Urinary bladder (tissue), 4 donors: ENCODE results near the gene RTN4R. TPM values are rescaled to one million over a fixed set of nuclear protein-coding genes. Genes with fewer than 3 reads are reported as not detected.
"Not testable (repeated sequence)": the region's sequence is repeated elsewhere in the genome, so short reads cannot be mapped to it uniquely, and the experiment has no call there.

Source experiments
- DNase-seq: peaks from one replicate; pipeline ENCODE4 v3.0.0-alpha.2; 2015; ENCODE audit errors: extremely low spot score
- H3K27ac ChIP-seq: one replicate; pipeline ENCODE4 v1.5.1; 2013; ENCODE audit warnings: low read depth, mild to moderate bottlenecking, moderate library complexity
- H3K36me3 ChIP-seq: one replicate; pipeline ENCODE4 v1.6.1; 2013; ENCODE audit warnings: mild to moderate bottlenecking, moderate library complexity; ENCODE audit not compliant: insufficient read depth
- H3K4me1 ChIP-seq: one replicate; pipeline ENCODE4 v1.6.1; 2013; ENCODE audit warnings: mild to moderate bottlenecking, moderate library complexity; ENCODE audit not compliant: insufficient read depth
- H3K4me3 ChIP-seq: one replicate; pipeline ENCODE4 v1.5.1; 2013; ENCODE audit warnings: low read depth, low read length
- WGBS: extraction: QIAGEN DNeasy Blood & Tissue Kit; methylation state at CpG from one replicate; pipeline ENCODE4 v1.1.7; 2013; 5-methylcytosine and 5-hydroxymethylcytosine counted together
- polyA plus RNA-seq: library from polyadenylated mRNA; stranded (reverse); fragments of 200-250 nt; gene quantifications from one replicate; pipeline ENCODE4 v1.2.3, GENCODE V29; 2013
- total RNA-seq: library from RNA; depleted of rRNA; stranded (reverse); fragments of >200 nt; gene quantifications from one replicate; pipeline ENCODE4 v1.2.3, GENCODE V29; 2014
- donor health status: healthy with polysubstance abuse.
- donor health status: healthy.

Gene RTN4R
- total and polyA plus RNA-seq, 2 donors, result 1.1 to 3.1 TPM

DNA sequence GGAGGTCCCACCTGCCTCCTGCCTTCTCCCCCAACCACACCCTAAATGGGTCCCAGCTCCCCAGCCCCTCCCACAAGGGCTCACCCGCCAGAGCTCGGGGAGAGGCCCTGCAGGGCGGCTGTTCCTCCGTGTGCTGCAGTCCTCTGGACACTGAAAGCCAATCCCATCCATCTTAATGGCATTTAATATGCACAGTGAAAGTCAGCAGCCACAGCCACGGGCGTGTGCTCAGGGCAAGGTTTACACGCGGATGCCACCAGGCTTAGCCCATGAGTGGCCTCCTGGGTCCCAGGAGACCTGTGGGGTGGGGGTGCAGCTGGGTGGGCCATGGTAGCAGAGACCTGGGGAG lies 18.2 kb upstream of the RTN4R start:
- H3K27ac ChIP-seq, DNase-seq, H3K4me3 ChIP-seq, H3K36me3 ChIP-seq, H3K4me1 ChIP-seq: not testable (repeated sequence)
- 22% methylated on average over 8 of the region's 8 CpGs for WGBS

DNA sequence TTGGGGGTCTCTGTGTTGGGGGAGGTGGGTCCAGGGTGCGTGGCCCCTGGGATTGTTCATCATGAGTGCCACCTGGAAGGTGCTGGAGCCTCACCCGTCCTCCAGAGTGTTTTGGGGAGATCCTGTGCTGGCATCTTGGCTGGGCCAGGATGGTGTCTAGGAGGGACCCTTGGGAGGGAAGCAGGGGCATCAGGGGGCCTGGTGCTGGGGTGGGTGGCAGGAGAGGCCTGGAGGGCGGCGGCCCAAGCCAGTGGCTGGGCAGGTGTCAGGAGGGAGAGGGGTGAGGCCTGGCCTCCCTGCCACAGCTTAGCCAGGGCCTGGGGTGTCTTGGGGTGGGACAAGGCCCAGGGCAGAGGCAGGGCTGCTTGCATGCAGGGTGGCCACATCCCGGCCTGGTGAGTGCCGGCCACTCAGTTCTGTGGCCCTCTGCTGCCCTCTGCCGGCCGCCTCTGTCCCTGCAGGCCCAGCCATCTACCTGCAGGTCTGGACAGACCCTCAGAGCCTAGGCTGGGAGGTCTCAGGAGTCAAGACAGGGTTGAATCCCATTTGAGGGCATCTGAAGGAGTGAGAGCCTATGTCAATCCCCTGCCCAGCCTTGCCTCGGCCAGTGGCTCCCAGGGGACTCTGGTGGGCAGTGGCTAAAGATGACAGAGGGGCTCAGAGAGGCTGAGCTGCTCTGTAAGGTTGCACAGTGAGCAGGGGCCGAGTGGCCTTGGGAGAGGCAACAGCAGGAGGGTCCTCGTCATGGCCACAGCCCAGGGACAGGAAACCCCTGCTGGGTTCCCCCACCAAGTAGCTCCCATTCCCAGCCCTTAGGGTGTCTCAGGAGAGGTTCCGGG lies 17.6 kb upstream of the RTN4R start:
- H3K36me3 ChIP-seq, H3K27ac ChIP-seq, DNase-seq, H3K4me1 ChIP-seq, H3K4me3 ChIP-seq: not testable (repeated sequence)
- 15% methylated on average over 9 of the region's 12 CpGs for WGBS

DNA sequence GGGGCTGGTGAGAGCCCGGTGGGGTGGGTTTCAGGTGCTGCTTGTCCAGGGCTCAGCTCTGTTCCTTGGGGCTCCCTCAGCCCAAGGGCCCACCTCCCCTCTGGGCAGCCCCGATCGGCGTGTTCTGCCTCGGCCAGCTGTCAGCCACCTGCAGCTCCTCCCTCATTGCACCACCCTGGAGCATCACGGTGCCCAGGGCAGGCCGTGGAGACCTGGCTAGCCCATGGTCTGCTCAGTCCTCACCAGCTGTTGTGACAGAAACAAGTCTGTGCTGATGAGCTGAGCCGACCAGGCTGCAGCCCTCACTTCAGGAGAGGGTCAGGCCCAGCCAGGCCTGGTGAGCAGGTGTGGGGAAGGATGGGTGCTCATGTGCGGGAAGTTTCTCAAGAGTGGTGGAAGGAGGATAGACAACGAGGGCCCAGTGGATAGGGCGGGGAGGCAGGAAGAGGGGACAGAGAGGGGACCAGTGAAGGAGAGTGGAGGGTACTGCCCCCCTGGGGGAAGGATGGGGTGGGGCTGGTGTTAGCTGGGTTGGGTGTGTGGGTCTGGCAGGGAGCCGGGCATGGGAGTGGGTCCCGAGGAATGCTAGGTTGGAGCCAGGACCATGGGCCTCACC lies 16.5 kb upstream of the RTN4R start:
- no peak overlapping the region for H3K4me3 ChIP-seq
- H3K4me1 ChIP-seq, result no peaks in the 10 kb centered on the region
- H3K36me3 ChIP-seq, result no peaks in the 10 kb centered on the region
- H3K27ac ChIP-seq, result no peak overlapping the region
- 89% methylated on average over 13 of the region's 13 CpGs for WGBS
- no peak for DNase-seq

DNA sequence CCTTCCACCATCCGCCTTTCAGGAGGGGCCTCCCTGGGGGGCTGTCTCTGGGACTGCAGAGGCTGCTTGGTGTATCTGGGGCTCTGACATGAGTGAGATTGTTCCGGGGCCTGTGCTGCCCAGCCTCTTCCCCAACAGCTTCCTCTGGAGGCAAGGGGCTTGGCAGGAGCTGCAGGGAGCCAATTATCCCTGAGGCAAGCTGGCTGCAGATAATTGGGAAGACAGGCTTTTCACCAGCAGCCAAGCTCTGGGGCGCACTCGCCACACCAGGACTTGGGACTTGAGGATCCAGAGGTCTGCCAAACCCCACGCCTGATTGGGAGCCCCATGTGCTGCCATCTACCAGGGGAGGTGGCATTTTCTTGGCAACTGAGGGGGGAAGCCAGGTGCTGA lies 15.6 kb upstream of the RTN4R start:
- H3K4me3 ChIP-seq, result no peak overlapping the region
- no peak for DNase-seq
- WGBS, result 65% methylated on average over 5 of the region's 5 CpGs

DNA sequence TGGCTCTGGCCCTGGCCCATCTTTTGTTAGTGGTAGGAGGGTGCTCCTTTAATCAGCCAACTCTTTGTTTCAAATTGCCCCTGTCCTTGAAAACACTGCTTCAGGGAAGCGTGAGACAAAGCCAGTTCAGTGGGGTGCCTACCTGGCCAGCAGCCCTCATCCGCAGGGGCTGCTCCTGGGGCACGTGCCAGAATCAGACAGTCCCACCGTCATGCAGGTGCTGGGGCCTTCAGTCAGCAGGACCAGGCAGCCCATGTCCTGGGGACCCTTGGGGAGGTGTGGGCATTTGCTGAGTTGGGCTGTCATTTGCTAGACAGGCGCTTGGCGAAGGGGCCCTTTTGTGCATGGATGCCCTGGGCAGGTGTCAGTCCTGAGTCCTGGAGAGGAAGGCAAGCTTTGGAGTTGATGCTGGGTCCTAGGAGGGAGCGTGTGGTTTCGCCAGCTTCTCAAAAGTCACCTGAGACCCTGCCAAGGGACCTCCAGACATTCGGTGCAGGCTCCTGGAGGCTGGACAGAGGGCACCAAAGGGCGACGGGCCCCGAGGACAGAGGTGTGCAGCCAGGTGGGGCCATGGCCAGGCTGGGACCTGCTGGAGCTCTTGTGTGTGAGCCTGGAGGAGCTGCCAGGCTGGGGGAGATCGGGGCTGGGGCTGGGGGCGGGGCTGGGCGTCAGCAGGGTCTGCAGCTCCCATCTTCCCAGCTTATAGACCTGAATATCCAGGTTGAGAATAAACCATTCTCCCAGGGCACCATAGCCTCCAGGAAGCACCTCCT lies 15.0 kb upstream of the RTN4R start:
- H3K27ac ChIP-seq, result no peak overlapping the region
- H3K4me3 ChIP-seq, result no peak overlapping the region
- no peak for DNase-seq
- 78% methylated on average over 15 of the region's 15 CpGs for WGBS
- no peaks in the 10 kb centered on the region for H3K36me3 ChIP-seq
- H3K4me1 ChIP-seq, result no peaks in the 10 kb centered on the region

More for the DNA sequence above, 15.6 kb upstream of the RTN4R start:
- no peaks in the 10 kb centered on the region for H3K36me3 ChIP-seq
- no peaks in the 10 kb centered on the region for H3K4me1 ChIP-seq
- no peak overlapping the region for H3K27ac ChIP-seq

DNA sequence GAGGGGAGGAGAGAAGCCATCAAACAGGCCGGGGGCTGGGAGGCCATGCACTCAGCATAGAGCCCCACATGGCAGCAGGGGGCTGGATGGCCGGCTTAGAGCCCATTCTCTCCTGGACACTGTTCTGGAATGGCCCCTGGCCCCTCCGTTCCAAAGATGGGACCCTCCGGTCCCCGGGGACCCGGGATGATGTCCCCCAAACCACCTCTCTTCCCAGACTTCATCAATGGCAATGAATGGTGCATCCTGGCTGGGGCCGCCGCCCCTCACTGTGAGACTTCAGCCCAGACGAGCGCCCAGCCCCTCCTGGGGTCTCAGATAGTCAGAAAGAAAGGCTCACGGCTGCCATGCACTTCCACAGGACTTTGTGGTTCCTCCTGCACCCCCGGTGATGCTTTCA lies 13.8 kb upstream of the RTN4R start:
- H3K4me1 ChIP-seq, result no peaks in the 10 kb centered on the region
- WGBS, result 78% methylated on average over 12 of the region's 12 CpGs
- no peak overlapping the region for H3K27ac ChIP-seq
- H3K36me3 ChIP-seq, result no peaks in the 10 kb centered on the region
- H3K4me3 ChIP-seq, result no peak overlapping the region
- no peak for DNase-seq

DNA sequence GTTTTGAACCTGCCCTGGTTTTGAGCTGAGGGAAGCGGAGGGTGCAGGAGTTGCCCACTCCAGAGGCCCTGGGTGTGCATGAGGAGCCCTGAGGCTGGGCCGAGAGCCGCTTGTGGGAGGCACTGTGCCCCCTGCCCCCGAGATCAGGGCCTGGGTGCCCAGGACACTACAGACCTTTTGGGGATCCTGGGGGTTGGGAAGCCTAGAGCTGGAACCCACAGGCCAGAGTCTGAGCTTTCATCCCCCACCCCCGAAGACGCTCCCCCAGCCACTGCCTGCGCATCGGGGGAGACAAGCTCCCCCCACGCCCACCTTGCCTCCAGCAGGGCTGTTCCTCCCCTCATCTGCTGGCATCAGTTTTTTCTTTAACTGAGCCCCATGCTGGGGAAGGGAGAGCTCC lies 13.4 kb upstream of the RTN4R start:
- H3K27ac ChIP-seq, DNase-seq, H3K36me3 ChIP-seq, H3K4me1 ChIP-seq, H3K4me3 ChIP-seq: not testable (repeated sequence)
- WGBS, result 81% methylated on average over 9 of the region's 9 CpGs

DNA sequence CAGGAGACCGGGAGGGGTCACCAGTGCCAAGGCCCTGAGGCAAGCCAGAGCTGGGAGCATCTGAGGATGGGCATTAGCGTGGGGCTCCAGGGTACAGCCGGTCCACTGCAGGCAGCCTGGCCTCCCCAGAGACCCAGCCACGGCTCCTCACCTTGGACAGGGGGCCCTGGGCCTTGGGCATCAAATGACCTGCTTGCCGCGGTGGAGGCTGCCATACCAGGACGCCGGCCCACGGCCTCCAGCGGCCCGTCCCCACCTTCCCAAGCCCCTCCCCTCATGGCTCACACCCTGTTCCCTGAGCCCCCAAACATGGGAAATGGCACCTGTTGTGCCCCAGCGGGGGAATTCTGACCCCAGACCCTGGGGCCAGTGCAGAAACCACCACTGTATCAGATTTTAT lies 12.7 kb upstream of the RTN4R start:
- DNase-seq, result no peak
- Histone ChIP-seq H3K4me3 (no peak overlapping the region), H3K27ac (no peak overlapping the region), H3K4me1 (no peaks in the 10 kb centered on the region), H3K36me3 (no peaks in the 10 kb centered on the region)
- WGBS, result 75% methylated on average over 12 of the region's 12 CpGs

DNA sequence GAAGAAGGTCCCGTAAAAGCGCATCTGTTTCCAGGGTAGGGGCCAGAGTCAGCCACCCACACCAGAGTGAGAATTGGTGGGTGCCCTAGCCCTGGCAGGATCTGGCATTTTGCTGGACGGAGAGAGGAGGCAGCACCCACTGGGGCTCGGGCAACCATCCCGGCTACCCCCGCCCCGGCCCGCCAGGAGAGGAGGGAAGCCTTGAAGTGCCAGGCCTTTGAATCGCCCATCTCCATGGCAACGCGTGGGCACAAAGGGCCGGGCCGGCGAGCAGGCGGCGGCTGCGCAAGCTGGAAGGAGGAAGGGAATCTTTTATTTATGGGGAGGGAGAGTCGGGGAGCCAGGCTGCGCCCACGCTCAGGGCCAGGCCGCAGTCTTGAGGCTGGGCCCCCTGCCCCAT lies 12.0 kb upstream of the RTN4R start:
- DNase-seq, H3K27ac ChIP-seq: not testable (repeated sequence)
- 91% methylated on average over 18 of the region's 21 CpGs for WGBS

DNA sequence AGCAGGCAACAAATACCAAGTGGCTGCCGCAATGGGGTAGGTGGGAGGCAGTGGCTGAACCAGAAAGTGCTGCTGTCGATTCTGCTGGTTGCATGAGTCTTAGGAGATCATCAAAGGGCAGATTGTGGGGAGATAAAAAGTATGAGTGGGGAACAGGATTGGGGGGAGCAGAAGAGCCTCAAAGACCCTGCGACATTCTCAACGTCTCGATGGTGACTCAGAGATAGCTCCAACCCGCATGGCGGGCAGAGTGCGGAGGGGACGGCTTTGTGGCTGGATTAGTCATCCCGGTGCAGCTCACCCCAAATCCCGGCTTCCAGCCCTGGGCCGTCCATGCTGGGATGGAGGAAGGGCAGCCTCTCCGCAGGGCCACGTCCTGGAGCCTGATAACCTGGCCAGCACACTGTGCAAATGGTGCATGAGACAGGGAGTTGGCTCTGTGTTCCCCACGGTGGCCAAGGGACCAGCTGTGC lies 11.6 kb upstream of the RTN4R start:
- 56% methylated on average over 15 of the region's 15 CpGs for WGBS
- Histone ChIP-seq H3K27ac (no peak overlapping the region), H3K4me1 (no peaks in the 10 kb centered on the region), H3K36me3 (no peaks in the 10 kb centered on the region), H3K4me3 (no peak overlapping the region)
- DNase-seq, result no peak

More for the DNA sequence above, 12.0 kb upstream of the RTN4R start:
- H3K4me1 ChIP-seq, H3K4me3 ChIP-seq, H3K36me3 ChIP-seq: not testable (repeated sequence)

DNA sequence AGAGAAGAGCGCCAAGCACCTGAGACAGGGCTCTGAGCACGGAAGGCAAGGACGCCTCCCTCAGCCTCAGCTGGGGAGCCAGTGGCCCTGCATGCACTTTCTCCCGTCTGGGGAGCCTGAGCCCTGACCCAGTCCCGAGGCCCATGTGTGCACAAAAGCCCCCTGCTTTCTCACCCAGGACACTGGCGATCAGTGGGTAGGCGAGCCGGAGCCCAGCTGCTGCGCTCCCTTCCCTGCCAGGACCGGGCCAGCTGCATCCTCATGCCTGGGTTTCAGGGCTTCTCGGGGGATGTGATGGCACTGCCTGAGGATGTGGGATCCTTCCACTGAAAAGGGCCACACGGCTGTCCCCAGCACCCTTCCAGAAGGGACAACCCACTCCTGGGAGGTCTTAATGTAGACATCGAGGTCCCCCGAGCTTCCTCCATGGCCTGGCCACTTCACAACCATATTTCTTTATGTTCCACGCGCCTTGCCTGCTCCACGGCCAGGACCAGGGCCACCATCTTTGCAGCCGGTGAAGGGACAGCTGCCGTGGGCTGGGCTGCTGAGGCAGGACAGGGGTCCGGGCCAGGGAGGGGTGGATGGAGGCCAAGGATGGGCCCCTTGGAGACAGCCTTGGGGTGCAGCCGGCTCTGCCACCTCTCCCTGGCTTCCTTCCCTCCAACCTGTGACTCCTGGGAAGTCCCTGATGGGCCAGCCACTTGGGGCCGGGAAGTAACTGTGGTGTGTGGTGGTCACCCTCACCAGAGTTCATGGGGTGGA lies 10.8 kb upstream of the RTN4R start:
- not testable (repeated sequence) for H3K4me3 ChIP-seq, DNase-seq, H3K4me1 ChIP-seq, H3K27ac ChIP-seq, H3K36me3 ChIP-seq
- 86% methylated on average over 22 of the region's 22 CpGs for WGBS

DNA sequence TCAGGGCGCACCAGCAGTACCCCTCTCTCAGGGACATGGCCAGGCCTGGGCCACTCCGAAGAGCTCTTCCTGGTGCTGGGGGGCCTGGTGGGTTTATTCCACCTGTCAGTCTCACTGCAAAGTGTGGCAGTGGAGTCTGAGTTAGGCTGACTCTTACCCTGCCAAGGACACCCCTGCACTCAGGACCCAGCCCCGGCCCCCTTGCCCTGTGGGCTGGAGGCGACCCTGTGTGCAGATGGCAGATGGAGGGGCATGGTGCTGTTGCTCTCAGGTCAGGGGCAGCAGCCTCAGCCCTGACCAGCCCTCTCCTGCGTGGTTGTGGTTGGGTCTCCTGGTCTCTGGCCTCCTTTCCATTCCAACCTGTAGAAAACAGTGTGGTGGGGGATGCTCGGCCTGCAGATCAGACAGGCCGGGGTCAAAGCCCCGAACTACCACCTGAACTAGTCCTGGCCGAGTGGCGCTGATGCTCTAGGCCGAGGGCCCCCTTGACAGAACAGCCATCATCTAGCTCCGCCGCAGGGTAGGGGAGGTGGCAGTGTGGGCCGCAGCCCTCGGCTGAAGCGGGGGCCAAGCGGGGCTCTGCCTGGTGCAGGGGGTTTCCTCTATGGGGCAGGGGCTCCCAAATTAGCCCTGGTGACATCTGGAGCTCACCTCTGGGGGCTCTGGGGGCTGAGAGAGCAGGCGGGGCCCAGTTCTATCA lies 10.0 kb upstream of the RTN4R start:
- not testable (repeated sequence) for H3K4me1 ChIP-seq, DNase-seq, H3K4me3 ChIP-seq, H3K27ac ChIP-seq, H3K36me3 ChIP-seq
- WGBS, result 84% methylated on average over 17 of the region's 18 CpGs

DNA sequence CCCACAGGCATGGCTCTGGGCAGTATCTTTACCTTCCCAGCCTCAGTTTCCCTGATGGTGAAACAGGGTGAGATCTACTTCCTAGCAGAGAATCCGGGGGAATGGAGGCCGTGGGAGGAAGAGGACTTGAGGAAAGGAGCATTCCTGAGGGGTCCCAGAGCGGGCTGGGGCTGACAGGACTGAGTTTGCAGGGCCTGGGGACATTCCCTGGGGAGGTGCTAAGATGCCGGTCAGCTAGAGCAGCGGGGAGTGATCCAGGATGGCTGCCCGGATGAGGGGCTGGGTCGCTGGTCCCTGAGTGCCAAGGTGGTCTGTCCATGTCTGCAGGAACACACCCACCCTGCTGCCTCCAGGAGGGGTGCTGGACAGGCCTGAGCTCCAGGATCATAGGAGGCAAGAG lies 8.3 kb upstream of the RTN4R start:
- no peak for DNase-seq
- H3K4me1 ChIP-seq, result no peaks in the 10 kb centered on the region
- no peak overlapping the region for H3K27ac ChIP-seq
- H3K36me3 ChIP-seq, result no peaks in the 10 kb centered on the region
- H3K4me3 ChIP-seq, result no peak overlapping the region
- 86% methylated on average over 7 of the region's 7 CpGs for WGBS
